GM18511 (cell line): Measurements from ENCODE around the gene RASAL2.

Experiments
- ATAC-seq: cut with Tn5 transposase; IDR thresholded peaks from one replicate; pipeline ENCODE4 v1.9.1; 2021; ENCODE audit warnings: mild to moderate bottlenecking, moderate library complexity; ENCODE audit not compliant: unreplicated experiment

The RASAL2 gene

DNA sequence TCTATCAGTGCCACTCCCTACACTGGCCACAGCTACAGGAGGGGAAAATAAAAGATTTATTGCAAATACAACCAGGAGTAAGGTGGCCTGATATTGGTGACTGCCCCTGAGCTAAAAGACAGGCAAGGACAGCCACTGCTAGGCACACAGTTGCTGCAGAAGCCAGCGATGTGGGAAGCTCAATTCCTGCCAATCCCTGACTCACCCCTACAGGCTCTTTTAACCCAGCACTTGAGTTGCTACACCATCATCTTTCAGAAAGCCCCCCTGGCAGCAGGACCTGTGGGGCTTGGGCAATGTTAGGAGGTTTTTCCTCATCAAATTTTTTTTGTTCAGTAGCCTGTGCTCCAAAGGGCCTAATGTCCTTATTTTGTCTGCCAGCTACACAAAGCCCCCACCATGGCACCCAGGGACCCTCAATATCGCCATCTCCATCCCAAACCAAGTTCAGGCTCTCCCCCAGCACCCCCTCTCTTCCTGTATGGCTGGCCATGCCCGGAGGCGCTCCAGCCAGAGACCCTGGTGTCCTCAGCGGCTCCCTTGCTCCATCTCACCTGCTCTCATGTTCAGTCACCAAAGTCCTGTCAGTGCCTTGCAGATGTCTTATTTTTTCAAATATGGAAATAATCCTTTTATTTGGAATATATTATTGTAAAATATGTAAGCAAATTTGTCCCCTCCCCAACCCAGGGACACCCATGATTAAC, 389.5 kb downstream of the RASAL2 start:
- ATAC-seq, result no peak

DNA sequence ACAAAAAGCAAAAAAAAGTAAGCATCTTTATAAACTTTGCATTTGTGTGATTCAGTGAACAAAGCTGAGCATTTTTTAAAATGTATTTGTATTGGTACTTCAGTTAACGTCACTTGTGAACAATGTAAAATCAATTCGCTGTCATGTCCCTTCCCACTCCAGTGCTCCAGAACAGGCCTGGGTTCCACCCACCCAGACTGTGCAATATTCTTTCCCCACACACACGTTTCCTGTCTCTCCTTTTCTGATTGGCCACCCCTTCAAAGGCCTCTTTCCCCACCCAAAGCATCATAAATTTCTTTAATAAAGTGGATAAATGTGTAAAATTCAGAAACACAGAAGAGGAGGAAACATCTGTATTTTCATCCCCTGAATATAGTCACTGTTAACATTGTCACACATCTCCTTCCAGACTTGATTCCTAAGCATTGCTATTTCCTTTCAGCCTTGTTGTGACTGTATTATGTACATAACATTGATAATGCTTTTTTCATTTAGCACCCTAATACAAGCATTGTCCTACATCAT, 390.9 kb downstream of the RASAL2 start:
- no peak for ATAC-seq

- no peak for ATAC-seq
These were observed 391.7 kb downstream of the RASAL2 start for GRCh38 chr1:178485541-178485981.

DNA sequence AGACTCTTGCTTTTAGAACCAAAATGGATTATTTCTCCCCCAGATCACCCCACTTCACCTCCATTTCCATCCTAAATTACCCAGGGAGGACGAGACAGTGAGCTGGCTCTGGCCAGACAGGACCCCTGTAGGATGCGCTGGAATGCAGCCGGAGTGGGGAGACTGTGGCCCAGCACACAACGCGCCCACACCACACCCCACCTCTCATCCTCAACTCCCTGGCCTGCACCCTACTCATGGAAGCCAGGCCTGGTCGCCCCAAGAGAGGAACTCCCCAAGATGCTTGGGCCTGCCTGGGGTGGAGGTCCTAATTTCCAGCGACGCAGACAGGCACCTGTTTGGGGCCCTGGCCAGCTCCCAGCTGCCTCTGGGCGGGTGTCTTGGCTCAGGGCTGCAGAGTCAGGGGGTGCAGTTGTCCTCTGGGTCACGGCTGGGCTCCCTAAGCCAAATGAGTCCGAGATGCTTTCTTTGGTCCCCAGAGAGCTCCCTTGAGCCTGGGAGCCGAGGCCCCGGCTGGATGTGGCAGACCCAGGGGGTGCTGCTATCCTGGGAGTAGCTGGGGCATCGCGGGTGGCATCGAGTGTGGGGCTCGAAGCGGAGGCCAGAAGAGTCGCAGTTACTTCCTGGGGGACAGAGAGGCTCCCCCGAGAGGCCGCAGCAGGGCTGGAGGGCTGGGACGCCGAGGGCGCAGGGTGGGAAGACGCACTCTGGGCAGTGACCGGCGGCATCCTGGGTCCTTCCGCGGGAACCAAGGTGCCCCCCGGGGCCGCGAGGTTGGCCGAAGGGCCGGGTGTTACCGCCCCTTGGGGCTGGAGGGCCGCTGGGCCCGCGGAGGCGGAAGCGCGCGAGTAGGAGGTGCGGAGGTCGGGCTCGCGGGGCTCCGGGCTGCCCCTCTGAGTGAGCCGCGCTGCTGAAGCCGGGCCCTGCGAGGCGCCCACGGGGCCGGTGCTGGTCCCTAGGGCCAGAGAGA, 392.5 kb downstream of the RASAL2 start:
- ATAC-seq, result no peak

- no peak for ATAC-seq
These were observed 393.2 kb downstream of the RASAL2 start for GRCh38 chr1:178487070-178487615.

- no peak for ATAC-seq
These were observed 394.5 kb downstream of the RASAL2 start for GRCh38 chr1:178488393-178488792.

- ATAC-seq, result no peak
These were observed 395.5 kb downstream of the RASAL2 start for GRCh38 chr1:178489399-178489798.

DNA sequence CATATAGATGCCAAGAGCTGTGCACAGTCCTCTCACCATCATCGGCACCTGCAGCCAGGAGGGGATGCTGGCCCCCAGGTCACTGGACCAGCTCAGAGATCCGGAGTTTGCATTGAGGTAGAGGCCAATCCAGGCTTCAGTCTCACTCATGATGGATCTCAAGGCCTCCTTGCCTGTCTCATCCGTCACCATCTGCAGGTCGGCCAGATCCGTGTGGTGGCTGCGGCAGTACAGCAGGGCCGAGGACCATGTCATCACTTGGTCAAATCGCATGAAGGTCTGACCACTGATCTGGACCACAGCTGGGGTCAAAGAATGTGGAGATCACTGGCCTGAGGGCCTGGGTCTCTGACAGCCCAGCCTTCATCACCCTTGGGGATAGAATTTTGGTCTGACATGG, 396.2 kb downstream of the RASAL2 start:
- no peak for ATAC-seq

DNA sequence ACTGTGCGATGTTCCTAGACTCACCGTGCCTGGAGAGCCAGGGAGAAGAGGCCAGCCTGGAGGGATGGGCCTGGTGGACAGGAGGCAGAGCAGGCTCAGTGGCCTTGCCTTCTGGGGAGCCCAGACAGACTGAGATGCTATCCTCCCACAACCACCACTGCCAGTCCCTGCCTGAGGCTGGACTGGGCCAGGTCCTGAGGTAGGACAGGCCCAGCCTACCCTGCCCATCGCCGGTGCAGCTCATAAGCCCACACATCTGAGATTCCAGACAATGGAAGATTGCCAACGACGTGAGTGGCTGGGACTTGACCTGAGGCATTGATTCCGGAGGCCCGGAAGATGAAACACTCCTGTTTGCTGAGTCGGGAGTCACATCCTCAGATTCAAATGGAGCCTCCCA, 397.1 kb downstream of the RASAL2 start:
- ATAC-seq, result no peak

GRCh38 chr1:178491721-178492120, 397.8 kb downstream of the RASAL2 start:
- no peak for ATAC-seq

- ATAC-seq, result no peak
These were observed 398.4 kb downstream of the RASAL2 start for GRCh38 chr1:178492341-178492740.

DNA sequence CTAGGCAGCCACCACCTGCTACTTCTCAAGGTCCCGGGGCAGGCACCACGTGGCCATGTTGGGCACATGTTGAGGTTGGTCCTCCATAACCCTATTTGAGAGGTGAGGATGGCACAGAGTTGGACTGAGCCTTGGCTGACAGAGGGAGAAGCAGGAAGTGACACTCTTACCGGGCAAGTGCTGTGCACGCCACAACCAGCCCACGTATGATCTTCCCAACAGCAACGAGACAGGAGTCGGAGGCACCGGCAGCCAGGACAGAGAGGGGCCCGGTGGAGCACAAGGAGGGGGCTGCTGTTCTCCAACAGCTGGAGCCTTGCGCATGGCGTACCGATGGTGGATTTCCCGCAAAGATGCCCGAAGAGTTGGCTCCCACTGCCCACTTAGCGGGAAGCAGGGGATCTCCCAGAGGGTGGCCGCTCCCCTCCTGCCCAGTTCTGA, 399.4 kb downstream of the RASAL2 start:
- no peak for ATAC-seq

- no peak for ATAC-seq
These were observed 400.7 kb downstream of the RASAL2 start for GRCh38 chr1:178494569-178494971.

GRCh38 chr1:178495158-178495557, 401.3 kb downstream of the RASAL2 start:
- no peak for ATAC-seq

GRCh38 chr1:178495741-178496409, 402.0 kb downstream of the RASAL2 start:
- no peak for ATAC-seq

- no peak for ATAC-seq
These were observed 402.7 kb downstream of the RASAL2 start, which contains the start of gene CLEC20A for GRCh38 chr1:178496410-178497135. CLEC20A (minus strand) TSS chr1:178496964; CDS start chr1:178496939, 25 bp downstream.

- ATAC-seq, result no peak
These were observed 404.1 kb downstream of the RASAL2 start for GRCh38 chr1:178497903-178498478.

DNA sequence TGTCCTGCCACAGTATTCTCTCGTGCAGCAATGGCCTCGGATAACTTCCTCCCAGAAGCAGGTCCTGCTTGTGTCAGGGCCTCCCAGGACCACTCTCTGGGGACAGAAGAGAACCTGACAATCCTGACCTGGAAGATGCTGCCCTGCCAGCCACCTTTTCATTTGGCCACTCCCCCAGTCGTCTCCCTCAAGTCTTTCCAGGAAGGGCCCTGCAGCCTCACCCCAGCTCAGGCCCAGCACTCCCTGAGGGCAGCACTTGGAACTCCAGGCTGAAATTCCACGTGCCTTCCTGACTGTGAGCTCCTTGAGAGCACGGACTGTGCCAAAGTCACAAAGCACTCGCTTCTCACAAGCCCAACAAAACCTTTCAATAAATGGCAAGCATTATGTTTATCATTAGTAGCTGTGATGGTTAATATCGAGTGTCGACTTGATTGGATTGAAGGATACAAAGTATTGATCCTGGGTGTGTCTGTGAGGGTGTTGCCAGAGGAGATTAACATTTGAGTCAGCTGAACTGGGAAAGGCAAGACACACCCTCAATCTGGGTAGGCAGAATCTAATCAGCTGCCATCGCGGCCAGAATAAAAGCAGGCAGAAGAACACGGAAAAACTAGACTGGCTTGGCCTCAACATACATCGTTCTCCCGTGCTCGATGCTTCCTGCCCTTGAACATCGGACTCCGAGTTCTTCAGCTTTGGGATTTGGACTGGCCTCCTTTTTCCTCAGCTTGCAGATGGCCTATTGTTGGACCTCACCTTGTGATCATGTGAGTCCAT, 405.2 kb downstream of the RASAL2 start:
- ATAC-seq, result no peak
